Dendritic cell treated with granulocyte-macrophage colony-stimulating factor and Interleukin-4, amounts not matched to agents 40 ng/mL and 50 ng/mL, for 4 days (primary cell): Measurements from ENCODE around the gene SORL1.
A peak's percentile ranks its signal among the peaks of the same experiment; 100 is the strongest.
"Not testable (repeated sequence)": the region's sequence is repeated elsewhere in the genome, so short reads cannot be mapped to it uniquely, and the experiment has no call there.

Experiments used
- H3K27ac Mint-ChIP-seq: one replicate; pipeline ENCODE4 v1.8.0; 2022; ENCODE audit warnings: mild to moderate bottlenecking, mixed read lengths
- H3K27me3 Mint-ChIP-seq: one replicate; pipeline ENCODE4 v1.8.0; 2022; ENCODE audit warnings: mild to moderate bottlenecking, mixed read lengths
- H3K36me3 Mint-ChIP-seq: one replicate; pipeline ENCODE4 v1.8.0; 2022; ENCODE audit warnings: low read depth, mixed read lengths
- H3K4me1 Mint-ChIP-seq: one replicate; pipeline ENCODE4 v1.8.0; 2022; ENCODE audit warnings: low read depth, mixed read lengths
- H3K4me3 Mint-ChIP-seq: one replicate; pipeline ENCODE4 v1.8.0; 2022; ENCODE audit warnings: mild to moderate bottlenecking, moderate library complexity, mixed read lengths
- H3K9me3 Mint-ChIP-seq: one replicate; pipeline ENCODE4 v1.8.0; 2022; ENCODE audit warnings: mixed read lengths
- intact Hi-C: fragments of 100-400 bp; cut with micrococcal nuclease; formaldehyde crosslinking; loops from one replicate; pipeline ENCODE4 v1.15.0; 2022

SORL1 gene

GRCh38 chr11:121451986-121452608 lies at the start of gene SORL1:
Gene SORL1, plus strand, starts transcription at chr11:121452314. Its CDS starts 18 bp downstream, at chr11:121452332.
- Mint-ChIP-seq H3K36me3 (peaks cover 5% of the 10 kb centered on the region), H3K9me3 (no peaks in the 10 kb centered on the region)
- intact Hi-C loops = loop anchor here (5.0 to 10.0 kb wide), 2 partner anchors 35 to 123 kb away; no protein-coding TSS in a partner anchor

GRCh38 chr11:121405646-121406045 lies 46.5 kb upstream of the SORL1 start:
- H3K27me3 Mint-ChIP-seq = no peaks in the 10 kb centered on the region
- no peaks in the 10 kb centered on the region for H3K36me3 Mint-ChIP-seq
- H3K27ac Mint-ChIP-seq = peak overlapping the region; percentile 63
- peaks cover 21% of the 10 kb centered on the region for H3K4me1 Mint-ChIP-seq
- intact Hi-C loops = no loop called here
- no peak overlapping the region for H3K4me3 Mint-ChIP-seq
- H3K9me3 Mint-ChIP-seq = no peaks in the 10 kb centered on the region

More at GRCh38 chr11:121451986-121452608, at the start of gene SORL1:
- H3K27ac Mint-ChIP-seq = peak within 1 kb of the TSS; percentile 81
- H3K27me3 Mint-ChIP-seq = no peaks in the 10 kb centered on the region
- peak within 1 kb of the TSS; percentile 80 for H3K4me3 Mint-ChIP-seq
- peaks cover 92% of the 10 kb centered on the region for H3K4me1 Mint-ChIP-seq

- Mint-ChIP-seq H3K36me3 (no peaks in the 10 kb centered on the region), H3K4me1 (peaks cover 21% of the 10 kb centered on the region), H3K4me3 (no peak overlapping the region), H3K27me3 (no peaks in the 10 kb centered on the region), H3K27ac (peak overlapping the region; percentile 63), H3K9me3 (no peaks in the 10 kb centered on the region)
- intact Hi-C loops = no loop called here
Measured at GRCh38 chr11:121406291-121406690, 45.8 kb upstream of the SORL1 start.

GRCh38 chr11:121408830-121409229 lies 43.3 kb upstream of the SORL1 start:
- Mint-ChIP-seq H3K36me3 (no peaks in the 10 kb centered on the region), H3K4me1 (peaks cover 36% of the 10 kb centered on the region)

GRCh38 chr11:121410041-121410440 lies 42.1 kb upstream of the SORL1 start:
- H3K27ac Mint-ChIP-seq, H3K27me3 Mint-ChIP-seq, H3K9me3 Mint-ChIP-seq, H3K36me3 Mint-ChIP-seq, intact Hi-C loops, H3K4me3 Mint-ChIP-seq: not testable (repeated sequence)
- H3K4me1 Mint-ChIP-seq = peaks cover 40% of the 10 kb centered on the region

More at GRCh38 chr11:121408830-121409229, 43.3 kb upstream of the SORL1 start:
- Mint-ChIP-seq H3K27me3 (no peaks in the 10 kb centered on the region), H3K4me3 (no peak overlapping the region), H3K9me3 (no peaks in the 10 kb centered on the region), H3K27ac (no peak overlapping the region)
- intact Hi-C loops = no loop called here

- not testable (repeated sequence) for H3K27ac Mint-ChIP-seq, H3K4me3 Mint-ChIP-seq
Measured at GRCh38 chr11:121411330-121411729, 40.8 kb upstream of the SORL1 start.

GRCh38 chr11:121412000-121412587 lies 40.0 kb upstream of the SORL1 start:
- Mint-ChIP-seq H3K36me3 (no peaks in the 10 kb centered on the region), H3K9me3 (no peaks in the 10 kb centered on the region), H3K4me1 (peaks cover 45% of the 10 kb centered on the region), H3K27me3 (no peaks in the 10 kb centered on the region), H3K4me3 (no peak overlapping the region), H3K27ac (peak overlapping the region; percentile 31)
- intact Hi-C loops = no loop called here

More at GRCh38 chr11:121411330-121411729, 40.8 kb upstream of the SORL1 start:
- H3K27me3 Mint-ChIP-seq, intact Hi-C loops, H3K36me3 Mint-ChIP-seq, H3K9me3 Mint-ChIP-seq: not testable (repeated sequence)
- peaks cover 41% of the 10 kb centered on the region for H3K4me1 Mint-ChIP-seq

- no peaks in the 10 kb centered on the region for H3K27me3 Mint-ChIP-seq
- intact Hi-C loops = no loop called here
Measured at GRCh38 chr11:121412711-121413415, 39.3 kb upstream of the SORL1 start.

GRCh38 chr11:121414141-121414913 lies 37.8 kb upstream of the SORL1 start:
- peaks cover 56% of the 10 kb centered on the region for H3K4me1 Mint-ChIP-seq
- H3K4me3 Mint-ChIP-seq = no peak overlapping the region
- H3K27ac Mint-ChIP-seq = peak overlapping the region; percentile 54
- H3K9me3 Mint-ChIP-seq = no peaks in the 10 kb centered on the region
- no peaks in the 10 kb centered on the region for H3K27me3 Mint-ChIP-seq
- intact Hi-C loops = no loop called here
- no peaks in the 10 kb centered on the region for H3K36me3 Mint-ChIP-seq

More at GRCh38 chr11:121412711-121413415, 39.3 kb upstream of the SORL1 start:
- H3K4me1 Mint-ChIP-seq = peaks cover 51% of the 10 kb centered on the region
- H3K4me3 Mint-ChIP-seq = no peak overlapping the region
- no peaks in the 10 kb centered on the region for H3K9me3 Mint-ChIP-seq
- peak overlapping the region; percentile 64 for H3K27ac Mint-ChIP-seq
- no peaks in the 10 kb centered on the region for H3K36me3 Mint-ChIP-seq

- Mint-ChIP-seq H3K36me3 (no peaks in the 10 kb centered on the region), H3K27me3 (no peaks in the 10 kb centered on the region), H3K4me1 (peaks cover 68% of the 10 kb centered on the region), H3K4me3 (no peak overlapping the region), H3K9me3 (no peaks in the 10 kb centered on the region), H3K27ac (peak overlapping the region; percentile 54)
- intact Hi-C loops = loop anchor here (5.0 kb wide), 3 partner anchors 36 to 1646 kb away; partner anchors contain the start of genes HSPA8, SORL1 and SORL1-AS1
Measured at GRCh38 chr11:121415856-121416255, 36.3 kb upstream of the SORL1 start.

GRCh38 chr11:121417055-121417551 lies 35.0 kb upstream of the SORL1 start:
- Mint-ChIP-seq H3K4me1 (peaks cover 78% of the 10 kb centered on the region), H3K9me3 (no peaks in the 10 kb centered on the region), H3K4me3 (peak overlapping the region; percentile 2)

GRCh38 chr11:121417607-121418006 lies 34.5 kb upstream of the SORL1 start:
- Mint-ChIP-seq H3K4me3 (peak overlapping the region; percentile 2), H3K27me3 (no peaks in the 10 kb centered on the region), H3K4me1 (peaks cover 78% of the 10 kb centered on the region), H3K9me3 (no peaks in the 10 kb centered on the region), H3K27ac (peak overlapping the region; percentile 93), H3K36me3 (no peaks in the 10 kb centered on the region)
- intact Hi-C loops = loop anchor here (5.0 kb wide), 3 partner anchors 35 to 1645 kb away; partner anchors contain the start of genes HSPA8, SORL1 and SORL1-AS1

More at GRCh38 chr11:121417055-121417551, 35.0 kb upstream of the SORL1 start:
- H3K27ac Mint-ChIP-seq = peak overlapping the region; percentile 93
- H3K27me3 Mint-ChIP-seq = no peaks in the 10 kb centered on the region
- intact Hi-C loops = loop anchor here (5.0 kb wide), 3 partner anchors 35 to 1645 kb away; partner anchors contain the start of genes HSPA8, SORL1 and SORL1-AS1
- no peaks in the 10 kb centered on the region for H3K36me3 Mint-ChIP-seq

GRCh38 chr11:121418625-121419114 lies 33.4 kb upstream of the SORL1 start:
- H3K36me3 Mint-ChIP-seq = no peaks in the 10 kb centered on the region
- intact Hi-C loops = loop anchor here (5.0 kb wide), 3 partner anchors 34 to 1644 kb away; partner anchors contain the start of genes HSPA8, SORL1 and SORL1-AS1
- H3K9me3 Mint-ChIP-seq = no peaks in the 10 kb centered on the region
- no peaks in the 10 kb centered on the region for H3K27me3 Mint-ChIP-seq
- no peak overlapping the region for H3K4me3 Mint-ChIP-seq
- peaks cover 75% of the 10 kb centered on the region for H3K4me1 Mint-ChIP-seq
- peak overlapping the region; percentile 93 for H3K27ac Mint-ChIP-seq
